ENCODE measurements around the gene TOMM5. TPM values are rescaled to one million over a fixed set of nuclear protein-coding genes. Genes with fewer than 3 reads are reported as not detected.

Gene TOMM5
- polyA plus RNA-seq, 1 donor from 2014 or later = 166 TPM

DNA sequence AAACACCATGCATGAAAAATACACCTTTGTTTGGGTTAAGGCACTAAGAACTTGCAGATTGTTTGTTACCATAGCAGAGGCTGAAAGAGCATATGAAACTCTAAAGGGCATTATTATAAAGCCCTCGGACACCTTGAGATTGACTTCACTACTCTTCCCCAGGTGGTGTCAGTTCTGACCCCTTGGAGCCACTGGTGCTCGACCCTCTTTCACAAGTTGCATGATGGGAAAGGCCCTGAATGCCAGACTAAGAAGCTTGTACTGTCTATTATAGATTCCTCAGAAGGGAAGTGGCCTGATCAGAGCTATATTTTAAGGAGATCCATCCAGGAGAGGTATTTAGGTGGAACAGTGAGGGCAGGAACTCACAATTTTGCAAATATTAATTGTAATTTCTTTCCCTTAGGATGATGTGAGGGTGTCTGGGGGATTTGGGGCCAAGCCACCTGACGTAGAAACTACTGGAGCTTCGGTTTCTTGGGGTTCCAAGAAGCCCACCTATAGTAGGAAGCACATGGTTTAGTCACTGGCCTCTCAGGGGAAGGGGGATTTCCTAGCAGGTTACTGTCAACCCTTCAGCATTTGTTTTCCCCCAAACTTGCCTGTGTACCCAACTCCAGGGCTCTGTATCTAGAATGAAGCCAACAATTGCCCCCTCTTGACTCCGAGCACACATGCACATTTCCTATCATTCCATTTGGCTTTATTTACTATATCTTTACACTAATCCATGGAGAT is 32.4 kb downstream of the TOMM5 start:
- H3K4me1 Mint-ChIP-seq = peaks cover 39 to 47% (median 41%) of the 10 kb centered on the region in 3 donors
- H3K4me3 Mint-ChIP-seq = peak overlapping the region in 3 of 4 donors; percentile 30 to 84 (median 73)
- peaks cover 0 to 7% (median 2%) of the 10 kb centered on the region in 3 donors for H3K9me3 Mint-ChIP-seq
- peaks cover 14% of the 10 kb centered on the region for H3K36me3 Mint-ChIP-seq
- no peaks in the 10 kb centered on the region for H3K27me3 Mint-ChIP-seq
- H3K27ac Mint-ChIP-seq = peak overlapping the region in 1 of 3 donors; percentile 22

DNA sequence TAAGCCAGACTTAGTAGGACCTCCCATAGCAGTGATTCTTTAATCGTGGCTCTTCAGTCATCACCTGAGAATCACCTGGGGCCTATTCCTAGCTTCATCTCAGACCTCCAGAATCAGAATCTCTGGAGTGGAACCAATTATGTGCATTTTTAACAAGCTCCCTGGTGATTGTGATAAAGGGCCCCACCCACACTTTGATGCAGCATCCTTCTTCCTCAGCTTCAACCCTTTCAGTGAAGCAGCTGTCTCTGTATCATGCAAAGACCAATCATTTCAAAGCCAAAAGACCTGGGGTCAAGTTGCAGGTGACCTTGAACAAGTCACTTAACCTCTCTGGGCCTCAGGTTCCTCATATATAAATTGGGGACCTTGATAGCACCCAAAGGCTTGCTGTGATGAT is 33.3 kb downstream of the TOMM5 start:
- no peak overlapping the region for H3K27ac Mint-ChIP-seq
- peaks cover 38 to 50% (median 38%) of the 10 kb centered on the region in 3 donors for H3K4me1 Mint-ChIP-seq
- no peak overlapping the region for H3K4me3 Mint-ChIP-seq
- H3K9me3 Mint-ChIP-seq = peaks cover 0 to 7% (median 2%) of the 10 kb centered on the region in 3 donors
- H3K27me3 Mint-ChIP-seq = no peaks in the 10 kb centered on the region
- H3K36me3 Mint-ChIP-seq = peaks cover 18% of the 10 kb centered on the region

DNA sequence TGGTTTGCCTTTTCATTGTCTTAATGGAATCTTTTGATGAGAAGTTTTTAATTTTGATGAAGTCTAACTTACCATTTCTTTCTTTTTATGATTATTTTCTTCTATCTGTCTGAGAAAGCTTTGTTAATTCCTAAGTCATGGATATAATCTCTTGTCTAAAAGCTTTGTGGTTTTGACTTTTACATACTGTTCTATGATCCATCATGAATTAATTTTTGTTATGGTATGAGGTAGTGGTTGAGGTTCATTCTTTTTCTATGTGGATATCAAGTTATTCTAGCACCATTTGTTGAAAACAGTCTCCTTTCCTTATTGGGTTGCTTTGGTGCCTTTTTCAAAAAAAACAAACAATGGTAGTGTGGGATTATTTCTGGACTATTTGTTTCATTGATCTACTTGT is 36.6 kb downstream of the TOMM5 start:
- Mint-ChIP-seq H3K9me3 (no peaks in the 10 kb centered on the region), H3K4me3 (no peak overlapping the region), H3K27me3 (no peaks in the 10 kb centered on the region), H3K27ac (no peak overlapping the region), H3K4me1 (peaks cover 18 to 35% (median 19%) of the 10 kb centered on the region in 3 donors), H3K36me3 (peaks cover 18% of the 10 kb centered on the region)

DNA sequence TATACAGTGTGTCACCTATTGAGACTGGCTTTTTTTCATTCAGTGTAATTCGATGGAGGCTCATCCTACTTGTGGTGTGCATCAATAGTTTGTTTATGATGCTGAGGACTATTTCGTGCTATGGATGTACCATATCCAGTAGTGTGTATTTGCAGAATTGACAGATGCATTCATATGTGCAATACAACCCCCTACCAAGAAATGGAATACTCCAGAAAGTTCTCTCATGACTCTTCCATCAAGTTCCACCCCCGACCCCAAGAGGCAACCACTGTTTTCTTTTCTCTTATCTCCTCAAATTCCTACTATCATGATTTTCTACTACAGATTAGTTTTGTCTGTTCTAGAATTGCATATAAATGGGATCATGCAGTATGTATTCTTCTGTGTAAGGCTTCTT is 38.1 kb downstream of the TOMM5 start:
- H3K9me3 Mint-ChIP-seq = no peaks in the 10 kb centered on the region
- no peaks in the 10 kb centered on the region for H3K27me3 Mint-ChIP-seq
- peaks cover 14 to 29% (median 19%) of the 10 kb centered on the region in 3 donors for H3K4me1 Mint-ChIP-seq
- peaks cover 18% of the 10 kb centered on the region for H3K36me3 Mint-ChIP-seq
- H3K4me3 Mint-ChIP-seq = no peak overlapping the region
- H3K27ac Mint-ChIP-seq = peak overlapping the region in 2 of 3 donors; percentile 28 to 50

DNA sequence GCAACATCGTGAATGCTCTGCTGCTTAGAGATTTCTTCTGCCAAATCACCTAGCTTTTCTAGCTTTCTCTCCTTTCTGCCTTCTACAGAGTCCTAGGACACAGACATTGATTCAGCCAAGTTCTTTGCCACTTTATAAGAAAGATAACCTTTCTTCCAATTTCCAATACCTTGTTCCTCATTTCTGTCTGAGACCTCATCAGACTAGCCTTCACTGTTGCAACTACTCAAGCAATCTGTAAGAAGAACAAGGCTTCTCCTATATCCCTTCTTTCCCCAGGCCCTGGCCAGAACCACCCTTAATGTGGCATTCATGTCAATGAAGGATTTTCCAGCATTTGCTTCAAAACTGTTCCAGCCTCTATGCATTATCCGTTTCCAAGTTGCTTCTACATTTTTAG is 40.5 kb downstream of the TOMM5 start:
- Mint-ChIP-seq H3K36me3 (peaks cover 15% of the 10 kb centered on the region), H3K9me3 (no peaks in the 10 kb centered on the region), H3K4me3 (peak overlapping the region in 1 of 4 donors; percentile 7), H3K4me1 (peaks cover 24 to 33% (median 25%) of the 10 kb centered on the region in 3 donors), H3K27me3 (no peaks in the 10 kb centered on the region), H3K27ac (no peak overlapping the region)

DNA sequence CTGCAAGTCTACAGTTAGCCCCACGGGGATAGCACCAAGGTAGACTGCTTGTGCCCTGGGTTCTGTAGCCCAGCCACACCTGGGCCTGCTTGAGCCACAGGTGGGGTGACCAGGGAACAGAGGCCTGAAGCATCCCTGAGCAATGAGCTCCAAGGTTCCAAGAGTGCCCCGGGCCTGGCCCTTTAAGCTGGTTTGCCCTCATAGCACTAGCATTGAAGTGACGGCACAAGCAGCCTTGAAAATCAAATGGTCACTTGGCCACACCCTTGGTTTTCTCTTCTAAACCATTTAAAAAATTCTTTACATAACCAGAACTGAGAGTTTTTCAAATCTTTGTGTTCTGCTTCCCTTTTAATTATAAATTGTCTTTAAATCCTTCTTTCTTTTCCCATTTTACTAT is 40.9 kb downstream of the TOMM5 start:
- peaks cover 15% of the 10 kb centered on the region for H3K36me3 Mint-ChIP-seq
- H3K4me1 Mint-ChIP-seq = peaks cover 24 to 35% (median 25%) of the 10 kb centered on the region in 3 donors
- no peaks in the 10 kb centered on the region for H3K27me3 Mint-ChIP-seq
- no peak overlapping the region for H3K4me3 Mint-ChIP-seq
- no peak overlapping the region for H3K27ac Mint-ChIP-seq
- H3K9me3 Mint-ChIP-seq = no peaks in the 10 kb centered on the region

DNA sequence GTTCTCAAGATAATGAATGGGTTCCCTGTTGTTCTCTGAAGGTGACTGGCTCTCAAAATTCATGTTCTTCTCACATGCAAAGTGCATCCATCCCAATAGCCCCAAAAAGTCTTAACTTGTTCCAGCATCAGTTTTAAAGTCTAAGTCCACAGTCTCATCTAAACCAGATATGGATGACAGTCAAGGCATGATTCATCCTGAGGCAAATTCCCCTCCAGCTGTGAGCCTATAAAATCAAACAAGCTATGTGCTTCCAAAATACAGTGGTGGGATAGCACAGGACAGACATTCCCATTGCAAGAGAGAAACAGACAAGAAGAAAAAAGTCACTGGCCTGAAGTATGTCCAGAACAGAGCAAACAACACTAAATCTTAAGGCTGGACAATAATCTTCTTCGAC is 41.6 kb downstream of the TOMM5 start:
- Mint-ChIP-seq H3K4me1 (peaks cover 24 to 37% (median 25%) of the 10 kb centered on the region in 3 donors), H3K27me3 (no peaks in the 10 kb centered on the region), H3K9me3 (no peaks in the 10 kb centered on the region), H3K36me3 (peaks cover 14% of the 10 kb centered on the region), H3K27ac (no peak overlapping the region), H3K4me3 (no peak overlapping the region)

DNA sequence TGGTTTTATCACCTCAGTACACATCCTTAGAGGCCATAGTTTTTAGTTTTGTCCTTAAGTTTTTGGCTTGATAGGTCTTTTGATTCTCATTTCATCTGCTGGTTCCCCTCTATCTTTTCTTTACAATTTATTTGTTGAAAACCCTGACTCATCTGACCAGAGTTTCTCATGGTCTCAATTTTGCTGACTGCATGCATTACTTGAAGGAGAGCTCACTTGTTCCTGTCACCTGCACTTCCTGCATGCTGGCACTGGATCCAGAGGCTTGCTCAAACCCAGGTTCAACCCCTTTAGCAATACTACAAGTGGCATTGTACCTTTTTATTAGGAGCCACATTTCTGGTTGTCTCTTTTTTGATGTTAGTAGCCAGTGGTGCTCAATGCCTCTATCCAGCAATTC is 42.9 kb downstream of the TOMM5 start:
- peaks cover 22 to 37% (median 25%) of the 10 kb centered on the region in 3 donors for H3K4me1 Mint-ChIP-seq
- H3K4me3 Mint-ChIP-seq = no peak overlapping the region
- H3K27ac Mint-ChIP-seq = no peak overlapping the region
- no peaks in the 10 kb centered on the region for H3K27me3 Mint-ChIP-seq
- H3K36me3 Mint-ChIP-seq = peaks cover 13% of the 10 kb centered on the region
- H3K9me3 Mint-ChIP-seq = no peaks in the 10 kb centered on the region

DNA sequence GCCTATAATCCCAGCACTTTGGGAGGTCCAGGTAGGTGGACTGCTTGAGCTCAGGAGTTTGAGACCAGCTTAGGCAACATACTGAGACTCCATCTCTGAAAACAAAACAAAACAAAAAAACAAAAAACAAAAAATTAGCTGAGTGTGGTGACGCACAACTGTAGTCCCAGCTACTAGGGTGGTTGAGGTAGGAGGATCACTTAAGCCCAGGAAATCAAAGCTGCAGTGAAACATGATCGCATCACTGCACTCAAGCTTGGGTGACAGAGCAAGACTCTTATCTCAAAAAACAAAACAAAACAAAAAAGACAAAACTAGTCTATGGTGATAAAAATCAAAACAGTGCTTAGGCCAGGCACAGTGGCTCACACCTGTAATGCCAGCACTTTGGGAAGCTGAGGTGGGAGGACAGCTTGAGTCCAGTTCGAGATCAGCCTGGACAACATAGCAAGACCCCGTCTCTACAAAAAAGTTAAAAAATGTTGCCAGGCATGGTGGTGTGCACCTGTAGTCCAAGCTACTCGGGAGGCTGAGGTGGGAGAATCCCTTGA is 45.0 kb downstream of the TOMM5 start:
- H3K4me1 Mint-ChIP-seq = peaks cover 15 to 35% (median 27%) of the 10 kb centered on the region in 3 donors
- H3K9me3 Mint-ChIP-seq = no peaks in the 10 kb centered on the region
- H3K27me3 Mint-ChIP-seq = no peaks in the 10 kb centered on the region
- H3K4me3 Mint-ChIP-seq = peak overlapping the region in 1 of 4 donors; percentile 68
- peak overlapping the region in 1 of 3 donors; percentile 92 for H3K27ac Mint-ChIP-seq
- H3K36me3 Mint-ChIP-seq = peaks cover 6% of the 10 kb centered on the region

DNA sequence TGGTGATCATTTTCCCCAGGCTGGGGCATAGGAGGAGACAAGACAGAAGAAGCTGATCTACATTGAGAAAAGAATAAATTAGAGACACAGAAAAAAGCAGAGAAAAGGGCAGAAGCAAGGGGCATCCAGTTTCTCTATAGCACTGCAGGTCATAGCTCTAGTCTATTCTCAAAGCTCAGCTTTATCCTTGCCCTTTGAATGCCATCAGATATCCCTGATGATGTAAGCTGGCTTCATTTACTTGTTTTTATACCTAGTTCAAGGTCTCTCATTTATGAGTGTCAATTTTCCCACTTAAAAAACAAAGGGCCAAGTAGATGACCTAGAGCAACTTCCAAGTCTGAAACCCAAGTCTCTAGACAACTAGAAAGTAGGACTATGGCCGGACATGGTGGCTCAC is 48.9 kb downstream of the TOMM5 start:
- no peaks in the 10 kb centered on the region for H3K9me3 Mint-ChIP-seq

DNA sequence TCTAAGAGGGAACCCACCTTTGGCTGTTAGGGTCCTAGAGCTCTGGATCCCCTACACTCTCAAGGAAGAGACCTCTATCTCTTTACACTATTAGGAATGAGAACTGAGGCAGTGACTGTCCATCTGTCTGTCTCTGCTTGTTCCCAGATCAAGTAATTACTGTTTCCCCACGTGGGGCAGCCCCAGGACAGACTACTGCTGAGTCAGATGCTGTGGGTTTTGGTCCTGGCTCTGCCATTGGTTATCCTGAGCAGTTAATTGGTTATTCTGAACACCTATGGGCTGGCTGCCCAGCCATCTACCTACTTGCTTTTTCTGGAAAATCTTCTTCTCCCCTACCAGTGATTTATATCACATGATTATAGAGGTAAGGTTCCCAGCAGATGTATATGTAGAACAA is 49.5 kb downstream of the TOMM5 start:
- Mint-ChIP-seq H3K27ac (peak overlapping the region in 1 of 3 donors; percentile 64), H3K4me1 (peaks cover 11 to 22% (median 14%) of the 10 kb centered on the region in 3 donors), H3K4me3 (no peak overlapping the region)

More for the DNA sequence above, 48.9 kb downstream of the TOMM5 start:
- Mint-ChIP-seq H3K27ac (no peak overlapping the region), H3K4me3 (no peak overlapping the region), H3K4me1 (peaks cover 11 to 24% (median 16%) of the 10 kb centered on the region in 3 donors), H3K36me3 (peaks cover 9% of the 10 kb centered on the region), H3K27me3 (no peaks in the 10 kb centered on the region)

DNA sequence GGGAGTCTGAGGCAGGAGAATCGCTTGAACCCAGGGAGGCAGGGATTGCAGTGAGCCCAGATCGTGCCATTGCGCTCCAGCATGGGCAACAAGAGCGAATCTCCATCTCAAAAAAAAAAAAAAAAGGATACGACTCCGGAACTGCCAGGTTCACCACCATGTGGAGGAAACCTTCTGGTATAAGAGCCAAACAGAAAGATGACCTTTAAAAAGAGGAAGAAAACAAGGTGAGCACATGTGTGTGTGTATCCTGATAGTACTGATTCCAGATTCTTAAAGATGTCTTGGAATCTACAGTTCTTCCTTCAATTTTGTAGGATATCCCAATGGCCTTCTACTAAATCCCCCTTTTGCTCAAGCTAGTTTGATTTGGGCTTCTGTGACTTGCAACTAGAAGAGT is 49.9 kb downstream of the TOMM5 start:
- Mint-ChIP-seq H3K4me1 (peaks cover 10 to 18% (median 11%) of the 10 kb centered on the region in 3 donors), H3K27me3 (no peaks in the 10 kb centered on the region), H3K4me3 (no peak overlapping the region), H3K9me3 (no peaks in the 10 kb centered on the region), H3K36me3 (peaks cover 6% of the 10 kb centered on the region), H3K27ac (peak overlapping the region in 1 of 3 donors; percentile 64)

More for the DNA sequence above, 49.5 kb downstream of the TOMM5 start:
- no peaks in the 10 kb centered on the region for H3K27me3 Mint-ChIP-seq
- H3K36me3 Mint-ChIP-seq = peaks cover 9% of the 10 kb centered on the region
- H3K9me3 Mint-ChIP-seq = no peaks in the 10 kb centered on the region

DNA sequence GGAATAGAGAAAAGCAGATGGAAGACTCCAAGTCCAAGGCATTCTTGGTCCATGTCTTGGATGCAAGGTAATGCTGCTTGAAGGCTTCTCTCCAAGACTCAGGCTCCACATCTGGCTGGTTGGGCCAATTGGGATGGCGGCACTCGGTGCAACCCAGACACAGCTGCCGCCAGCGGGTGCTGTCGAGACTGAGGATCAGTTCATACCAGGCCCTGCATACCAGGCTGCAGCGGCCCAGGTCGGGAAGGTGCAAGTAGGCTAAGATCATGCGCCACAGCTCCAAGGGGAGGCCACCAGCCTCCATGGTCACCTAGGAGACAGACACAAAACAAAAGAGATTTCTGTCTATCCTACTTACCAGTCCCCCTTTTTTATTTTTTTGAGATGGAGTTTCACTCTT is 50.9 kb downstream of the TOMM5 start:
- H3K4me1 Mint-ChIP-seq = peaks cover 8 to 11% (median 10%) of the 10 kb centered on the region in 3 donors
- peak overlapping the region in 1 of 3 donors; percentile 39 for H3K27ac Mint-ChIP-seq
- no peaks in the 10 kb centered on the region for H3K9me3 Mint-ChIP-seq
- peaks cover 5% of the 10 kb centered on the region for H3K36me3 Mint-ChIP-seq
- no peaks in the 10 kb centered on the region for H3K27me3 Mint-ChIP-seq
- no peak overlapping the region for H3K4me3 Mint-ChIP-seq

DNA sequence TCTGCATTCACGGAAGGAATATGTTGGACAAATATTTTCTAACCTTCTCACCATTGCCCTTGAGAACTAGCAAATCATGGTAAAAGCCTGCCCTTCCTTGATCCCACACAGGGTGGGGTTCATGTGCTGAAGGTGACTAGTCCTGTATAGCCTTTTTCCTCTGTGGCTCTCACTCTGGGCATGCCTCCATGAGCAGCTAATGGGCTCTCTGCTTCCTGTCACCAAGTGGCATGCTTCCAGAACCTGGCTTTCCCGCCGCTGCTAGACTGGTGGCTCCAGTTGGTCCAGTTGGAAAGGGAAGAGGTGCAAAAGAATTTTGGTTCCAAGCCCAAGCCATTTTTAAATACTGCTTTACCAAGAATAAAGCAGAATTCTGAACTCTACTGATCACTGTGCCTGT is 51.8 kb downstream of the TOMM5 start:
- peaks cover 8 to 11% (median 9%) of the 10 kb centered on the region in 3 donors for H3K4me1 Mint-ChIP-seq
- H3K9me3 Mint-ChIP-seq = no peaks in the 10 kb centered on the region
- peak overlapping the region in 1 of 3 donors; percentile 39 for H3K27ac Mint-ChIP-seq
- peaks cover 7% of the 10 kb centered on the region for H3K36me3 Mint-ChIP-seq
- no peak overlapping the region for H3K4me3 Mint-ChIP-seq
- H3K27me3 Mint-ChIP-seq = no peaks in the 10 kb centered on the region

DNA sequence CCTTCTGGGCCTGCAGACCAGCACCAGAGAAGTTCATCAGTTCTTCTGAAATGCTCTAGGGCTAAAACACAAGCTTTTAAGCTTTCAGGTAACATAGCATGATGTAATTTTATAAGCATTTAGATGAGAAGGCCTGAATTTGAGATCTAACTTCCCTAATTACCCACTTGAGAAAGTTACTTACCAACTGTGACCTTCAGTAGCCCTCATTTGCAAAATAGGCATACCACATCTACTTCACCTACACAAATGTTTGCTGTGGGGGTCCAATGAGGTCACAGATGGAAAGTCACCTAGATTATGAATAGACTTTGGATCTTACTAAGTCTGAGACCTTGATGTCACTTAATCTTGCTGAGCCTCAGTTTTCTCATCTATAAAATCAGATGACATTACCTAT is 52.8 kb downstream of the TOMM5 start:
- Mint-ChIP-seq H3K27me3 (no peaks in the 10 kb centered on the region), H3K4me3 (no peak overlapping the region), H3K4me1 (peaks cover 8 to 11% (median 9%) of the 10 kb centered on the region in 3 donors), H3K27ac (peak overlapping the region in 2 of 3 donors; percentile 34 to 75), H3K36me3 (peaks cover 7% of the 10 kb centered on the region), H3K9me3 (no peaks in the 10 kb centered on the region)

Data from IgD-negative memory B cell (primary cell).